ENCODE data around the gene SEC24D. TPM values are rescaled to one million over a fixed set of nuclear protein-coding genes. Genes with fewer than 3 reads are reported as not detected.

The SEC24D gene
- total RNA-seq, 1 donor from 2014 or later: 10.1 TPM

DNA sequence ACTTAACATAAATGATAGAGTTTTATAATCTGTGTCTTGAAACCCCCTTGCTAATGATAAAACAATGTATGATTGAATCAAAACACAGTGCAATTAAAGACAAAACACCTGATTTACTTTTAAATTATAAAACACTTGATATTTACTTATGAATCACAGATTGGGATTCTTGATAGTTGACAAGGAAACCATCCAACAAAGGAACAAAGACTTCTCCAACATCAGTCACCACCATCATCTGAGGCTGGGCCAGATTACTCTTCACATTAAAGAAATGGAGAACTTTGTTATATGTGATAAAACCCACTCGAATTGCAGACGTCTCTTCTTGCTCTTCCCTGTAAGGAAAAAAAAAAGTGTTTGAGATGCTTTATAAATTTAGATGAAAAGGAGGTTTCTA, 83.4 kb downstream of the SEC24D start:
- DNase-seq: no peak

DNA sequence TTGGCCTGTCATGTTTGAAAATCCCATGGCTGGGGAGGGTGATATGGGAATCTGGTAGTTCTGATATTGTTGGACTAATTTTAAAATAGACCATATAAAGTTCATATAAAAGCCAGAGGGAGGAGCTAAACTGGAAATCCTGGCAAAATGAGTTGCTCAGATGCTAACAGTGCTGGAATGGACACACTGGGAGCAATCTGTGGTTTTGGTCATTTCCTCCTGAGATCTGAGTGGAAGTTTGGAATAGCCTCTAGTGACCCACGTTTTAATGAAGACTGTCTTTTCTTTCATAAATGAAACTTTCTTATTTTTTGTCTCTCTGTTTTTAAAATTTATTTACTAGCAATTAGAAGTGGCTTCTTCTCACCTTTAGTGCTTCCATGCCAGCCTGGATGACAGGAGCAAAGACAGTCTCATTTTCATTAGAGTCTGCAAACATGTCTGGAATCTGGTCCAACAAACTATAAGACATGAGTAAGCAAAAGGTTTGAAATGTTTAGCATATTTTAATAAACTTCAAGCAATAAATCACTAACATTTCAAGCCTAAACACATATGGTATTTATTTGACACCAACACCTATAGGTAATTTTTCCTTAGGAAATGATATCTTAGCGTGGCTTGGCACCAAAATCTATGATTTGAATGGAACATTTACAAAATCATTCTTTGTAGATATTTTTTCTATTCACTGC, 84.2 kb downstream of the SEC24D start:
- DNase-seq: no peak

DNA sequence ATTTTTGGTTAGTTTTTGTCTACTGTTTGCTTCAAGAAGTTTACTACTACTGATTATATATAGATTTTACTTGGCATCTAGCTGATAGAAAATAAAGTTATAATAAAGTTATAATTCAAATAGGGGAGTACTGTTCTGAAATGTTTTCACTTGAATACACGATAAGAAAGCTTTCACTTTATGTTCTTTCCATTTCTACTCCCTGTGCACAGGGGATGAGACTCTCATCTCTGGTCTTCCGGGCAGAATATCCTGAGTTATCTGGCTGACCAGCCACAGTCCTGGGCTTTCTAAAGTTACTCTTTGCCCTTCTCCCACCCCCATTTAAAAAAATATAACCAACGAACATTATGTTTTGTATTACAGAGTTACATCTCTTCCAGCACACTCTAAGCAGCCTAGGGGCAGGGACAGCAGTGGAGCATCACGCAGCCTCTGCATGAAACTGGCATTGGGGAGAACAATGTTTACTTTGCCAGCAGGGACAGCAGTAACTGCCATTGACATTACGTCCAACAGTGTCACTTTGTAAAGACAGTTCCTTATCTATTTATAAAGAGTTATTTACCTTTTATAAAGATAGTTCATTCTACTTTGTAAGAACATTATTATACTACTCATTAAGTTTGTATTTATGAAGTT, 86.5 kb downstream of the SEC24D start:
- no peak for DNase-seq

DNA sequence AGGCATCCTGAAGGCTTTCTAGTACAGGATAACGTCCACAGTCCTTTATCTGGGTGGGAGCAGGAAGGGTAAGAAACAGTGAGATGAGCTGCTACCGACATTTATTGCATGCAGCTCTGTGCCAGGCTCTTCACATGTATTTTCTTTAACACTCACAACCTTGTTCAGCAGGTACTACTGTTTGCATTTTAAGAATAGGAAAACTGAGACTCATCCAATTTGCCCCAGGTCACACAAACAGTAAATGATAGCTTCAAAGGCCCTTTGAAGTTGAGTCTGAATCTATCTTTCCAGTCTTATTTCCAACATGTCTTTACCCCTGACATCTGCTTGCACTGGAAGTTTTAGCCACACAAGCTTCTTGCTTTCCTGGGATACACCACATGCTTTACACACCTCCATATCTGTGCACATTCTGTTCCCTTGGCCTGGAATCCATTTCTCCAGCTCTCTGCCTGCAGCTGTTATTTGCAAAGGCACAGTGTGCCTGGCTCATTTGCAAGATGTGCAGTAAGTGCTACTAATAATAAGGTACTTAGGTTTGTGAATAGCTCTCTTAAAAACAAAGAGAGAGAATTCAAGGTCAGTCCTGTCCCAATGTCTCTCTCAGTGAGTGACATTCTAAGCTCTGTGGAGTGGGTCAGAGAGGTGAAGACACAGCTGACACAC, 89.5 kb downstream of the SEC24D start:
- peak; percentile 19 for DNase-seq

DNA sequence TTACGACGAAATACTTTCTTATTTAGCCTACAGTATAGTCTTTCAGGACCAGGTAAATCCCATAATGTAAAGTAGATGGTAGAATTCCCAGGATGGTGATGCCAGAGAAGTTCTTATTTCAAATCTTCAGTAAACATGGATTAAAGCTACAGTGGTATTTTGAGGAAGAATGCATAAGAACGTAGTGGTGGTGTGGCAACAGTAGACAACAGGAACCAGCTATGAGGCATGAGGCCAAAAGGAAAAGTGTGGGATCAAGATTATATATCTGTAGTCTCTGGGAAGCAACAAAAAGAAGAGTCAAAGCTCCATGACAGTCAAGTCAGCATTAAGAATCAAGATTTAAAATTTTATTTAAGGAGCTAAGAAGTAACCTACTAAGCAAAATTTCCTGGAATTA, 90.6 kb downstream of the SEC24D start:
- no peak for DNase-seq

DNA sequence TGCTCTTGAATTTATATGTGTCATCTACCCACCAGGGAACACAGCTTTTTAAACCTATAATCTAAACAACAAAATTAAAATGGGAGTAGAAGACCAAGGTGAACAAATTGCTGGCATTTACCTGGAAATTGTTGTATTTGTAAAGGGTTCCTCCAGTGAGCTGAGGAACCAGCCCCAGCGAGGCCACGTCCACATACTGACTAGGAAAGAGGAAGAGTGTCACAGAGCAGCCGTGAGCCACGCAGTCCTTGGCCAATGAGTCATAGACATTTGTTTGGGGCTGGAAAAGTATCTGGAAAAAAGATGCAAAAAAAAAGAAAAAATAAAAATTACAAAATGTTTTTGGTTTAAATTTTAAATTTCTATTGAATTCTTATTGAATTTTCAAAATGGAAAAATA, 92.1 kb downstream of the SEC24D start:
- DNase-seq: peak; percentile 10

DNA sequence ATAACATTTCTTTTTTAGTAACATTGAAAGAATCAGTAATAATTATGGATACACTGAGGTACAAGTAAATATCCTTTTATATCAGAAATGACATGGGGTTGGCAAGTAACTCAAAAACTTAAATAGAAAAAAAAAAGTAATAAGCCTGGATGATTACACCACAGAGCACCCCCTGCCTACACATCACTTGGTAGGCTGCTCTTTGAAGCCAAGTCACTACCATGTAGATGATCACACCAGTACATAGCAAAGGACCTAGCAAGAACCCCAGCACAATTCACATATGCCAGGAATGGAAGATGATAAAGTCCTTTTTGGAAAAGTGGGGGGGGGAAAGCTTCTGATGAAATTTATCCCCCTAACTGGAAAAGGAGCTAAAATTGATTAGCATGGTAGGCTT, 93.9 kb downstream of the SEC24D start:
- no peak for DNase-seq

DNA sequence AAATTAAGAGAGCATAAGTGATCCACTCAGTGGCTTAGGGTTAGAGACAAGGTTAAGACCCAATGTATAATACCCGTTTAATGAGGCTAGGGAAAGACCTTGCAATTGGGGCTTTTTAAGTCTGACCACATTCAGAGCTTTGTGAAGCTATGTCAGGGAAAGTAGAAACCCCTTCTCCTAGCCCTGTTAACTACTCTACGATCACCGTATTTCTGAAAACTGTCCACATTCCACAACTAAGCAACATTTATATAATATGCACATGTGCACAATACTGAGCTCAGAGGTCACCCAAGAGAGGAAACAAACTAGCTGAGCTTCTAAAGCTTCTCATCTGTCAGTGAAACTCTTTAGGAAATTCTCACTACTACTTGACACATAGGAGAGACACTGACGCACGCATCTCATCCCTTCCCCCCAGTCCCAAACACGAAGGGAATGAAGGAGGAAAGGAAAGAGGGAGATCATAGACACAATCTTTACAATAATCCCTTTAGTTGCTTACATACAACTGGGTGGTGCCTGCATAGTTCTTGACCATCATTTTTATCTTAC, 94.5 kb downstream of the SEC24D start:
- DNase-seq: no peak

DNA sequence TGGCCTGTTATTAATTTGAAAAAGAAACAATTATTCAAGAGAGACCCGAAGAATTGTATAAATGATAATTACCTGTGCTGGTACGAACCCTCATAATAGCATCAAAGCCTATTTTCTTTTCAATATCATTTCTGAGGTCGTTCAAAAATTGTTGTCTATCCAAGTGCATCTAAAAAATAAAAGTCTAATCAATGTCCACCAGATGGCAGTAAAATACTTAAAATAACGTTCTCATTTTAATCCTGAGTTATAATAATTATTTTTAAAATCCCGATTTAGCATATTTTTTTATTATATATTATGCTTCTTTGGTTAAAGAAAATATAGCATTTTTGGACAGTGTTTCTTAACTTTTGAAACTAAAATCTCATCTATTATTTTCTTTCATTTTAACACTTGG, 95.1 kb downstream of the SEC24D start:
- no peak for DNase-seq

DNA sequence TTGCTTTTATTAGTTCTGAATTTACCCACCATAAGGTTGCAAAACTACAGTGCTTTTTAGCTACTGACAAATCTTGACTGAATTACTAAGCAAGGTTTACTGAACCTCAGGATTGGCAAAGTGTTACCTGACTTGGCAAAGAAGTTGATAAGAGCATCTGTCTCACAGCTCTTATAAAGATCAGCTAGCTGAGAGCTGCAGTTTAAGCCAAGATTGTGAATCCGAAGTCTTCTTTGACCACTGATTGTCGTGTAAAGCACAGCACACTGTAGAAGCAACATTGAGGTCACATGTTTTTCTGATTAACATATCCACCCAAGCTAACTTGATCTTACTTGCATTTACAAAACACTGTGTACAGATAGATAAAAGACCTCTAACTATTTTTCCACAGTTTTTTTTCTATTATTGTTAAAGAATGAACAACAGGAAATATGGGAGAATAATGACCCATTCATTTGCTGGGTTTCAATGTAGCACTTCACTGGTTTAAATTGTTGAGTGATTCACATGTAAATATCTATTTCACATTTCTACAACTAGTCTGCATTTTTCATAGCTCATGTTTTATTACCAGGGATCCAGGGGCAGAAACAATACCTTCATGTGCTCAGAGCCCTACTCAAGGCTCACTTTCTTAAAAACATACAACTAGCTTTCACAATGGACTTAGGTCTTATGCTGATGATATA, 96.8 kb downstream of the SEC24D start:
- no peak for DNase-seq

DNA sequence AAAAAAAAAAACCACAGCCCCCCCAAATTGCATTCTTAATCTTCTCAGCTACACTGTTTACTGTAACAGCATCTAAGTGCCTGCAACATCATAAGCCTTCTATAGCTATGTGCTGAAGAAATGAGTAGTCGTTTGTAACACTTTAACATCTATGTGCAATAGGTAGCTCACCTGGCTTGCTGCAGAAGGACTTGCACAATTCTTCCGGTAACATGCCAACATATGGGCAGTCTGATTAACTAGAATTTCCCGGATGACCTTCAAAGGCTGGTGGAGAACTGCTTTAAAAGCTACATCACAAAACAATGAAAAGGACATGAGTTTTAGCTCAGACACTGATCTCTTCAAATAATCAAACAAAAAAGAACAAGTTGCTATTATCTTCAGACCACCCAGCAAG, 97.8 kb downstream of the SEC24D start:
- no peak for DNase-seq

DNA sequence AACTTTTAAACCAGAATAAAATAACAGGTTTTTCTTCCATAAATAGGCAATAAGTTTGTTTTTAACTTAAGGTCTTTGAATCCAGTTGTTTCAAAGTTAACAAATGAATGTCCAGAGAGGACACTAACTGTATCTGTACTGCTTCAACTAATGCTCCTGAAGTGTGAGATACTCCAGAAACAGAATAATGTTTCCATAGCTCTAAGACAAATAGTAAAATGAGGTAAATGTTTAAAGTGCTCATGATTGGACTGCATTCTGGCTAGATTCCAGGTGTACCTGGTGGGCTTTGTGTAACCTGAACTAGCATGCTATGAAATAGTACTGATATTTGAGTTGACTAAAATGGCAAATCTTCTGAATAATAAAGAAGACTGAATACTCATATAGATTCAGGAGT, 99.0 kb downstream of the SEC24D start:
- DNase-seq: no peak

DNA sequence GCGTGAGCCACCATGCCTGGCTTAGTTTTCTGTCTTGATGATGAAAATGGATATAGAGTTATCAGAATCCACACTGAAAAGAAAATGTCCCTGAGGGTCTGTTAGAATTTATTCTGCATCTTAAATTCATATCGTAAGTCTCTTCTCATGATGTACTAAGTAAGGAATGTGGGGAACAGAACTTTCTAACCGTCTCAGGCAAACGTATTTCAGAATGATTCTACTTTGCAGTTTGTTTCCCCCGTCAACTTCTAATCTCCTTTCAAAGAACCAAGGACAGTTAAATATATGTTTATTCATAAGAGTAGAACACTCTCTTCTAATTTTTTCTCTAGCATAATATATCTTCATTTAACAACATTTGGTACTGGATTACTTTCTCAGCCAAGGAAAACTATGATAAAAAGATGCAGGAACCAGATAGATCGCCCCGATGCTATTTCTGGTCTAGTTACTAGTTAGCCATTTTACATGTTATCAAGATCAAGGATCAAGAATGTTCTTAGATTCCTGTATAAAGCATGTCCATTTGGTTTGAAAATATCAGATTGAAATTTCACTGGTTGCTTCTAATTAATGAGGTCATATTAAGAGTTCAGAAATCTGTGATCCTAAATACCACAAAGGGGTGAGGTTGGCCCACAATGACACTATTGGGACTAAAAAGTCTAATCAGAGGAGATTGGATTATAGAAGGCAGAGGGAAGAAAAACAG, 101.3 kb downstream of the SEC24D start:
- no peak for DNase-seq

DNA sequence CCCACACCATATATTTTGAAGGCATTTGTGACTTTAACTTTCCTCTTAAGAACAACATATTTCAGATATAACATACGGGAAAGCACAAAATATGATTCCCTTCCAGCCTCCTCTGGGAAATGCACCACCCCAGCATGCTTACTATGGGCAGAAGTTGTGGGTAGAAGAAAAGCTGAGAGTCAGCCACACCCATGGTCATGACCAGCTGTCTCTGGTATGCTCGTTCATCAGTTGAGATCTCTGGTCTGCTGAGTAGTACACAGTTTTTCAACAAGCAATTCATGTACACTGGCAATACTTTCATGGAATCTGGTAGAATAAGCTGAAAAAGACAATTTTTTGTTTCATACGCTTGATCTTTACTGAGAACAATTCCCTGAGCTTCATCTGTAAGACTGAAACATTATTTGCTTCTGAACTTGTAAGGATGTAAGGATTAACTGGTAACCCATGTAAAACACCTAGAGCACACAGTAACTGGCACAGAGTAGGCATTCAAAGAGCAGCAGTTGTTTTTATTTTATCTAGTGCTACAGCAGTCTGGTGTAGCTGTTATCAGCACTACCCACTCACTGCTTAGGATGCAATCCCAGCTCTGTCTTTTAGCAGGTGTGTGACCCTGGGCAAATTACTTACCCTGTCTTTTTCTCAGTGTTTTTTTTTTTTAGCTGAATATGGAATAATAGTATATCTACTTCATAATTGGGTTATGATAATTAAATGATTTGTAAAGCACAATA, 103.2 kb downstream of the SEC24D start:
- no peak for DNase-seq

DNA sequence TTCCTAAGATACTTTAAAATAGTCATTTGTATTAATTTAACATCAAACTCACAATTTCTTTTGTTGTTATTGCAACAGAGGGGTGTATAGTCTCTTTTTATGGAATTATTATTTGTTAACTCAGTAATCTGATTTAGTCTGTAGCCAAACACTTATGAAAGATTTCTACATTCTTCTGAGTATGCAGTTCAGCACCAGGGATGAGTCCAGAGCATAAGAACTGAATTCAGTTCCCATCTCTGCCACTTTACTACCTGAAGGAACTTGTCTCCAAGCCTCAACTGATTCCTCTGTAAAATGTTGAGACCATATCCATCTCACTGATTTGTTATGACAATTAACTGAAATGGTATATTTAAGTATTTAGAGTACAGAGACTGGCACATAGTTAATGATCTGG, 105.2 kb downstream of the SEC24D start:
- no peak for DNase-seq

DNA sequence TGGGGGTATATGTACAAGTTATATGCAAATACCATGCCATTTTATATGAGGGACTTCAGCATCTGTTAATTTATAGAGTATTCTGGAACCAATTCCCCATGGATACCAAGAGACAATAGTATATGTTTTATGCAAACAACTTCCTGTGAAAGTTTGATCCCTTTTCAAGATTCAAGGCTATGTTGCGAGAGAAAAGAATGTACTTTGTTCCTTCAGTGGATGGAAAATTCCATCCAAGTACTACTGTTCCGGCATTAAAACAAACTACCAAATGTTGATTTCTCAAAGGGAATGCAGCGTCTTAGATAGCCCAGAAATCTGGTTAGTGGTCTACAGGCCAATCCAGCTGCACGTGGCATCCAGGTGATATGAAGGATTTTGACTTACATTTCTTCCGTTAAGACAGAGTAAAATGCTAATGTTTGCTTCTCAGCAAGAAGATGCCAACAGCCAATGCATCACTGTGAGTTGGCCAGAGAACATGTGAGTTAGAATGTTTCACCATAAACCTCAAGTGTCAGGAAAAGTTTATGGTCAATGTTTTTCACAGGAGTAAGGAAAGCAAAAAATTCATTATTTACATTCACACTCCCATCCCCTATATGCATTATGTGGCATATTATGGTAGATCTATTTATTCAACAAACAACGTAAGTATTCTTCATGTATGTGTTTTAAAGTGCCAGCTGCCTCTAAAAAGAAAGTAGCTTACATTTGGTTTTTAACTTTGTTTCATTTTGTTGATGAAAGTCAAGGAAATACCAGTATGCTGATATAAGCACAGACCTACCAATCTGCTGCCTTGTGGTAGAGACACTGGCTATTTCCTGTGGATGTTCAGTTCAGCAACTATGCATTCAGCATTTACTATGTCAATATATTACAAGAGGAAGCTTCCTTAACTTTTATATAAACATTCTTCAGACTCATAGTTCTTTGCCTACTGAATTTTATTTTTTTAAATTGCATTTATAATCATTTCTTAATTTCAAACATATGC, 106.3 kb downstream of the SEC24D start:
- no peak for DNase-seq

DNA sequence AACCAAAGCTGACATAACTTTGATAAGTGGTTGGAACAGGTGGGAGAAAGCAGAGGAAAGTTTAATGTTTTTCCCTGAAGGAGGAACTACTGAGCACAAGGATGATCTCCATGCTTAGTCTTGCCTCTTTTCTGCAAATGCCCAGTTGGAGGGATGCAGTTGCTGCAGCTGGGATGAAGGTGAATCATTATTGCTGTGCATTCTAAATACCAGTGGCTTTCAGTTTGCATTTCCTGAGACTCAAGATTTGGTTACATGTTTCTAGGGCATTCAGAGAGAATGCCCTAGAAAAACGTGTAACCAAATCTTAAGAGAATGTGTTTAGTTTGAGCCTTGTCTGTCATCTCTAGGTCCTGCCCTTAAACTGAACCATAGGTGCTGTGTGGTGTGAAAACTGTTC, 108.6 kb downstream of the SEC24D start:
- no peak for DNase-seq

DNA sequence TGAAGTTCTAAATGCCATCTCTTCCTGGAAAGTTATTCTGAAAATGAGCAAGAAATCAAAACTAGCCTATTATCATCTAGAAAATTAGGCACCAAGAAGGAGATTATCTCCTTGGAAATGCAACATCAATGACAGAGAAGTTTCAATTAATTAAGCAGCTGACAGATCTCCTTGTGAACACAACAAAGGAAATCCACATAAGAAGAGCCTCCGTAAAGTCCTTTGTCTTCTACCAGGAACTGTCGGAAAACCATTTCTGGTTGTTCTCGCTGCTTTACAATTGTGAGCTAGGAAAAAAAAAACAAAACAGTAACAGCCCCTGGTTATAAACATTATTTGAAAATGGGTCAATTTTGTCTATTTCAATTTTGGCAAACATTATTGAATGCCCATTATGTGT, 112.6 kb downstream of the SEC24D start:
- no peak for DNase-seq

DNA sequence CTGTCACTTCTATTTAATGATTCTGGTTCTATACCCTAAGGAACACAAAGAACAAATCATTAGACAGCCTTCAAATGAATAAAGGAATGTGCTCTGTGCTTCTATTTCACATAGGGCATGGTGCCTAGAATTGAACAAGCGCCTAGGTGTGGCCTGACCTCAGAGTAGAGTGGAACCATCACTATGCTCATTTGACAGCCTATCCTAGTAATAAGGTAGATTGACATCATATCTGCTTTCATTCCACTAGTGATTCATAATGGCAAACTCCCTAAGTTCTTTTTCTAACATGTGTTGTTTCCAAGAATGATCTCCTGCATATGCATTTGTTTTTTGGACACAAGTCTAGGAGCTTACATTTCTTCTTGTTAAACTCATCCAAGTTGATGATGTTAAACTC, 114.2 kb downstream of the SEC24D start:
- no peak for DNase-seq

DNA sequence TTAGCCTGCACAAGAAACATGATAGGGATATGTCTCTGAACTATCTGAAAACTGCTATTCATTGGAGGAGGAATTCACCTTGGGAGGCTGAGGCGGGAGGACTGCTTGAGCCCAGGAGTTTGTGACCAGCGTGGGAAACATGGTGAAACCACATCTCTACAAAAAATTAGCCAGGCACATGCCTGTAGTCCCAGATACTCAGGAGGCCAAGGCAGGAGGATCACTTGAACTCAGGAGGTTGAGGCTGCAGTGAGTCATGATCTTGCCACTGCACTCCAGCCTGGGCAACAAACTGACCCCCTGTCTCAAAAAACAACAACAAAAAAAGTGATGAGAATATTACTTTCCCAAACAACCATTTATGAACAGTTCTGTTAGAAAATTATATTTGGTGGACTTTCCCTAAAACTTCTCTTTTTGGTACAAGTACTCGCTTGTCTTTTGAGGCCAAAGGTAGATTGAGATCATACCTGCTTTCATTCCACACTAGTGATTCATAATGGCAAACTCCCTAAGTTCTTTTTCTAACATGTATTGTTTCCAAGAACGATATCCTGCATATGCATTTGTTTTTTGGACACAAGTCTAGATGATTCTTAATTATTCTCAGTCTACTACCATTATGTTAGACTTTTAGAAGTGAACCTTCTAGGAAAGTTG, 117.3 kb downstream of the SEC24D start:
- no peak for DNase-seq
